KOPT-K1 (cell line): ENCODE measurements around the gene BUB1B.
"Not testable (repeated sequence)": the region's sequence is repeated elsewhere in the genome, so short reads cannot be mapped to it uniquely, and the experiment has no call there.

Experiments used
- H3K27ac ChIP-seq: fragments of 200-600 bp; sonication (generic); 2 replicates; pipeline ENCODE4 v1.5.1; 2016; ENCODE audit warnings: antibody characterized with exemption, mild to moderate bottlenecking, low read depth, low read length; ENCODE audit not compliant: poor library complexity, severe bottlenecking
- H3K36me3 ChIP-seq: fragments of 200-600 bp; sonication (generic); 2 replicates; pipeline ENCODE4 v1.5.1; 2017; ENCODE audit warnings: antibody characterized with exemption, mild to moderate bottlenecking, low read length, moderate library complexity; ENCODE audit not compliant: insufficient read depth
- H3K9me3 ChIP-seq: fragments of 200-600 bp; sonication (generic); 2 replicates; pipeline ENCODE4 v1.5.1; 2017; ENCODE audit warnings: antibody characterized with exemption, low read length, mild to moderate bottlenecking; ENCODE audit not compliant: insufficient read depth, poor library complexity, severe bottlenecking

The BUB1B gene

DNA sequence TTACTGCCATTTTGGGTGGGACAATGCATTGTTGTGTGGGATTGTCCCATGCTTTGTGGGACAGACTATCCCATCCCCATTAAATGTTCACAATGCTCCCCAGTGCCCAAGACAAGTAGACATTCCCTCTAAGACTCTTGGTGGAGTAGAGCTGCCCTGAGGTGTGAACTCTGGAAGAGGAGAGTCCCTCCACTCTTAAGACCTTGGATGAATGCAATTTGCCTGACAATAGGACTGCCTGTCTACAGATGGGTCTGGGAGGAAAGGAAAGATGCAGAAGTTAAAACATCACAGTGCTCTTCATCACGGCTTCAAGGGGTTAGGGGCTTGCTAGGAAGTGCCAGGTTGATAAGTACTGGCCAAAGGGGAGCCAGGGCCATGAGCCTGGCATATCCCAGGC is 6.0 kb upstream of the BUB1B start:
- H3K36me3 ChIP-seq, H3K9me3 ChIP-seq, H3K27ac ChIP-seq: not testable (repeated sequence)

GRCh38 chr15:40155270-40155910 is 5.5 kb upstream of the BUB1B start:
- H3K27ac ChIP-seq: no peak overlapping the region

DNA sequence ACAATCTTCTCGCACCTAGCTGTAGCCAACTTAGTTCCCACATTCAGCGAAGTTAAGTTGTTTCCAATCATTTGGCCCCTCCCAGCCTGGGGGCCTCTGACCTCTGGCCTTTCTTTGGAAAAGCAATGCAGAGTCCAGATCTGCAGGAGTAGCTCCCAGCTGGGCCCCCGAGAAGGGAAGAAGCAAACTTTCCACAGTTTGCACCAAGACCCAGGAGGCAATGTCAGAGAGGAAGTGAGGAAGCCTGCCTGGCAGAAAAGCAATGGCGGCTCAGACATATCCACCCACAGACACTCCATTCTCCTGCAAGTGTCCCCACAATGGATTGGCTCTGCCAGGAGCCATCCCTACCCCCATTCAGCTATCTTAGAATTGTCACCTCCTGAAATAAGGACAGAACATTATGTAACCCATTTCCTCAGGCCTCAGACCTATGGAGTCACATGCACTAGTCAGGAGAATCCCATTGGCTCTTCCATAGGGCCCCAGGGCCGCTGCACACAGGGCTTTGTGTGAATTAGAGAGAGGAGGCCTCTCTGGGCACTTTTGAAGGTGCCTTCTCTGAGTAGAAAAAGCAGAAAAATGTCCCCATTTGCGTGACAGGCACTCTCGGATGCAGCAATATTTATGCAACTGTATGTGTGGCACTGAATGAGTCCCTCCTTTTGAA is 3.0 kb upstream of the BUB1B start:
- Histone ChIP-seq H3K36me3 (peaks cover 8% of the 10 kb centered on the region), H3K27ac (no peak overlapping the region), H3K9me3 (no peaks in the 10 kb centered on the region)

More at GRCh38 chr15:40155270-40155910, 5.5 kb upstream of the BUB1B start:
- Histone ChIP-seq H3K36me3 (no peaks in the 10 kb centered on the region), H3K9me3 (no peaks in the 10 kb centered on the region)

DNA sequence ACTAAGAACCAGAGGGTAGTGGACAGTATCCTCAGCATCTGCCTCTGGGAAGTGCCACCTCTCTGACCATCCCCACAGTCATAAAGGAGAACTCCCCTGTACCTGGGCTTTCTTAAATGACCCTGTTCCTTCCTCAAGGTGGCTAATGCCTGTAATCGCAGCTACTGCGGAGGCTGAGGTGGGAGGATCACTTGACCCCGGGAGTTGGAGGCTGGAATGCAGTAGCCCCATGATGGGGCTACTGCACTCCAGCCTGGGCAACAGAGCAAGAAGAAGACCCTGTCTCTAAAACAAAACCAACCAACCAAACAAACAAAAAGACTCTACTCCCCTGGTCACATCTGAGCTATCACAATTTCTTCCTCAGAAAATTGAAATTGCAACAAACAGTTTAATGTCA is 848 bp upstream of the BUB1B start:
- Histone ChIP-seq H3K27ac (no peak overlapping the region), H3K36me3 (peaks cover 29% of the 10 kb centered on the region), H3K9me3 (no peaks in the 10 kb centered on the region)

GRCh38 chr15:40161693-40162391 is 973 bp downstream of the BUB1B start:
- Histone ChIP-seq H3K27ac (peak overlapping the region; percentile 98), H3K36me3 (peaks cover 48% of the 10 kb centered on the region)

DNA sequence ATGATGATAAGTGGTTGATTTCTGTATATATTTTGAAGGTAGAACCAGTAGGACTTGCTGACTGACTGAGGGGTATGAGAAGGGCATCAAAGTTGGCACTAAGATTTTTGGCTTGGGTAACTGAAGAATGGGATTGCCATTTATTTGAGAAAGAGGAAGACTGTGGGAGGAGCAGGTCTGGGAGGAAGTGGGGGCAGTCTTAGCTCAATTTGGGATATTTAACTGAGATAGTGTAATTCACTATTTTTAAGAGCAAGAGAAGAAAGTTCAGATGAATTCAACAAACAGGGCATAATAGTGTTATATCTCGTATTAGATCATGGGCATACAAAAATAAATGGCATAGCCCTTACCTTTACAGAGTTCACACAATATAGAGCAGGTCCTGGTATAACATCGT is 1.7 kb downstream of the BUB1B start:
- Histone ChIP-seq H3K36me3 (peaks cover 55% of the 10 kb centered on the region), H3K27ac (peak overlapping the region; percentile 98), H3K9me3 (no peaks in the 10 kb centered on the region)

More at GRCh38 chr15:40161693-40162391, 973 bp downstream of the BUB1B start:
- no peaks in the 10 kb centered on the region for H3K9me3 ChIP-seq

DNA sequence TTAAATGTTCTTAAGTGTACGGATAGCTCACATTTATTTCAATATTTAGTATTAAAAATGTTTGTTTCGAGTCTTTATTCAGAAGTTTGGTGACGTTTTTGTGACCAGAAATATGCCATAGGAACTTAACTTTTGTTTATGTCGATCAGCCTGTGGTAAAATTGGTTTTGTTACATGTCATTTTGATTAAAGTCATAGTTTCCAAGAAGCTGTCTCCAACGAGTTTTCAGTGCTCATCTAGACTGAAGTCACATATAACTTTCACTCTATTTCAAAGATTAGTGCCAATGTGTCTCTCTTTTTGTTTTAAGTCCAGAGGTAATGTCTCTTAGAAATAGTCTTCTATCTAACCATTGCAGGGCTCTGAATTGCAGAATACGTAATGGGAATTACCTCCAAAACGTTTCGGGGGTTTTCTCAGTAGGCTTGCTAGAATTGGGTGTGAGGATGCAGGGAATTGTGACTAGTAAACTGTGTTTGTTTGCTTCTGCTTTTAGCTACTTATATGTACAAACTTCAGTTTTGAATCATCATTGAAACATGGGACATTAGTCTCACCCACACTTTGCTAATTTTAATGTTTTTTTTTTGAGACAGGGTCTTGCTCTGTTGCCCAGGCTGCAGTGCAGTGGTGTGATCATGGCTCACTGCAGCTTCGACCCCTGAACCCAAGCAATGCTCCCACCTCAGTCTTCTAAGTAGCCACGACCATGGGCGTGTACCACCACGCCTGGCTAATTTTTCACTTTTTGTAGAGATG is 3.0 kb downstream of the BUB1B start:
- H3K9me3 ChIP-seq: no peaks in the 10 kb centered on the region
- no peak overlapping the region for H3K27ac ChIP-seq
- peaks cover 68% of the 10 kb centered on the region for H3K36me3 ChIP-seq

DNA sequence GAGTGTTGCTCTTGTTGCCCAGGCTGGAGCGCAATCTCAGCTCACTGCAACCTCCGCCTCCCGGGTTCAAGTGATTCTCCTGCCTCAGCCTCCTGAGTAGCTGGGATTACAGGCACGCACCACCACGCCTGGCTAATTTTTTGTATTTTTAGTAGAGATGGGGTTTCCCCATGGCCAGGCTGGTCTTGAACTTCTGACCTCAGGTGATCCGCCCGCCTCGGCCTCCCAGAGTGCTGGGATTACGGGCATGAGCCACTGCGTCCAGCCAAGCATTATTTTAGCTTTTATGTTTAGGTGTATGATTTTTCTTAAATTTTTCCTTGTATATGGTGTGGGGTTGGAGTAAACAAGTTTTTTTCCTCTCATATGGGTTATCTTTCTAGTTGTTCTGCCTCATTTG is 6.5 kb downstream of the BUB1B start:
- H3K27ac ChIP-seq, H3K9me3 ChIP-seq: not testable (repeated sequence)
- peaks cover 97% of the 10 kb centered on the region for H3K36me3 ChIP-seq

- peaks cover 96% of the 10 kb centered on the region for H3K36me3 ChIP-seq
- no peak overlapping the region for H3K27ac ChIP-seq
- H3K9me3 ChIP-seq: no peaks in the 10 kb centered on the region
Measured at GRCh38 chr15:40175160-40175559, 14.3 kb downstream of the BUB1B start.

GRCh38 chr15:40182358-40183029 is 21.6 kb downstream of the BUB1B start:
- H3K9me3 ChIP-seq: no peaks in the 10 kb centered on the region
- peak overlapping the region; percentile 44 for H3K27ac ChIP-seq
- peaks cover 99% of the 10 kb centered on the region for H3K36me3 ChIP-seq

GRCh38 chr15:40183636-40184463 is 23.0 kb downstream of the BUB1B start:
- no peaks in the 10 kb centered on the region for H3K9me3 ChIP-seq
- H3K27ac ChIP-seq: no peak overlapping the region
- H3K36me3 ChIP-seq: peaks cover 99% of the 10 kb centered on the region

DNA sequence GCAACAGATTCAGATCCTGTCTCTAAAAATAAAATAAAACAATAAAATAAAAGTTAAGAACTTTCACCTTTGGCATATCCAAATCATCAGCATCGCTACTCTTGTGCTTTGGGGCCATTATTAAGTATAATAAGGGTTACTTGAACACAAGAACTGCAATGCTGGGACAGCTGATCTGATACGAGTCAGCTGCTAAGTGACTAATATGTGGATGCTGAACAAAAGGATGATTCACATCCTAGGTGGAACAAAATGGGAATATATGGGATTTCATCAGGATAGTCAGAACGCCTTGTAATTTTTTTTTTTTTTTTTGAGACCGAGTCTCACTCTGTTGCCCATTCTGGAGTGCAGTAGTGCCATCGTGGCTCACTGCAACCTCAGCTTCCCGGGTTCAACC is 29.7 kb downstream of the BUB1B start:
- no peak overlapping the region for H3K27ac ChIP-seq
- H3K9me3 ChIP-seq: no peaks in the 10 kb centered on the region
- peaks cover 99% of the 10 kb centered on the region for H3K36me3 ChIP-seq

DNA sequence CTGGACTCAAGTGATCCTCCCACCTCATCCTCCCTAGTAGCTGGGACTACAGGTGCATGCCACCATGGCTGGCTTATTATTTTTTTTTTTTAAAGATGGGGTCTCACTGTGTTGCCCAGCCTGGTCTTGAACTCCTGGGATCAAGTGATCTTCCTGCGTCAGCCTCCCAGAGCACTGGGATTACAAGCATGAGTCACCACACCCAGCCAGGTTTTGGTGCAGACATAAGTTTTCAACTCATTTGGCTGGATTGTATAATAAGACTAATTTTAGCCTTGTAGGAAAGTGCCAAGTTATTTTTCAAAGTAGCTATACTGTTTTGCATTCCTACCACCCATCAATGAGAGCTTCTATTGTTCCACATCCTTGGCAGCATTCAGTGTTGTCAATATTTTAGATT is 32.1 kb downstream of the BUB1B start:
- H3K27ac ChIP-seq: no peak overlapping the region
- peaks cover 100% of the 10 kb centered on the region for H3K36me3 ChIP-seq

GRCh38 chr15:40197434-40197833 is 36.6 kb downstream of the BUB1B start:
- Histone ChIP-seq H3K27ac (peak overlapping the region; percentile 22), H3K9me3 (no peaks in the 10 kb centered on the region), H3K36me3 (peaks cover 99% of the 10 kb centered on the region)

More for the DNA sequence above, 32.1 kb downstream of the BUB1B start:
- H3K9me3 ChIP-seq: no peaks in the 10 kb centered on the region
